Right atrium auricular region (tissue), 2 donors: ENCODE data around the gene KLC3. TPM values are rescaled to one million over a fixed set of nuclear protein-coding genes. Genes with fewer than 3 reads are reported as not detected.

Experiments used
- DNase-seq: peaks from one replicate; pipeline ENCODE4 v3.0.0-alpha.2; 2019; ENCODE audit warnings: low spot score
- H3K27ac ChIP-seq, 2 donors: fragments of 200-600 bp; sonication (generic); 1 replicate in 1 of 2; 2 replicates in 1 of 2; pipeline ENCODE4 v1.5.1; 2016 to 2019
- H3K27me3 ChIP-seq, 2 donors: fragments of 200-600 bp; sonication (generic); one replicate each; pipeline versions ENCODE4 v1.5.1 to v1.6.0; 2017 to 2019
- H3K36me3 ChIP-seq: fragments of 200-600 bp; sonication (generic); one replicate; pipeline ENCODE4 v1.5.1; 2016
- H3K4me1 ChIP-seq, 2 donors: fragments of 200-600 bp; sonication (generic); one replicate each; pipeline versions ENCODE4 v1.5.1 to v1.6.0; 2017 to 2019
- H3K4me3 ChIP-seq, 2 donors: fragments of 200-600 bp; sonication (generic); 1 replicate in 1 of 2; 2 replicates in 1 of 2; pipeline ENCODE4 v1.5.1; 2017 to 2019; ENCODE audit warnings: mild to moderate bottlenecking in 1 of 2, moderate library complexity in 1 of 2
- H3K9me3 ChIP-seq, 2 donors: fragments of 200-600 bp; sonication (generic); one replicate each; pipeline ENCODE4 v1.5.1; 2019
- CTCF ChIP-seq, 2 donors: fragments of 200-600 bp; sonication (generic); IDR thresholded peaks; one replicate each; pipeline ENCODE4 v1.5.1; 2019; ENCODE audit warnings: antibody characterized with exemption in 2 of 2
- total RNA-seq, 2 donors: library from RNA; depleted of rRNA; stranded (reverse); fragments of >200 nt; gene quantifications; one replicate each; pipeline ENCODE4 v1.1.0, GENCODE V29; 2016

KLC3 gene
- total RNA-seq, 2 donors from 2014 or later, result 0.75 TPM; not detected in 1

DNA sequence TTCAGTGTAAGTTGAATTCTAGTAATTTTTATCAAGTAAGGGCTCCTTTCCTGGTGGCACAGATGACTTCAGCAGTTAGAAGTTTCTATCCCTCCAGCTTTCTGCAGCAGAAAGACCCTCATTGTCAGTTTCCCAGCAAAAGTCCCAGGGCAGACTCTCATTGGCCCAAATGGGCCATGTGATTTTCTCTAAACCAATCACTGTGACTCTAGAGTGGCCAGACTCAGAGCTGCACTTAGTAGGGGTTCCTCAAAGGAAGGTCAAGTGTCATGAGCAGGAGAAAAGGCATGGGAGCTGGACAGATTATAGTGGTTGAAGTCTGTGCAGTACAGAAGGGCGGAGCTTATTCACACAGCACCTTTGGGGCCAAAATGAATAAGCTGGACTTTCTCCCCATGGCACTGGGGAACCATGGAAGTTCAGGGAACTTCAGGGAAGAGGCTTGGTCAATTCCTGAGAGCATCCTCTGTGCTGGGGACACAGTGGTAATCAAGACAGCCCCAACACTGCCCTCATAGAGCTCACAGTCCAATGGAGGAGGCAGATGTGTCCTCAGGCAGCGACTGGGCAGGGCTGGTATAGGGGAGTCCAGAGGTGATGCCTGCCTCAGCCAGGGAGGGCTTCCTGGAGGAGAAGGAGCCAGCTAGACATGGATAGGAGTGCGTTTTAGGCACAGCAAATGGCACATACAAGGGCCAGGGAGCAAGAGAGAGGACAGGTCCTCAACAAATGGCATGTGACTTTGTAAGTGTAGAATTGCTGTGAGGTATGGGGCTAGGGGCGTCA, 36.2 kb upstream of the KLC3 start:
- no peaks in the 10 kb centered on the region for H3K27me3 ChIP-seq
- peaks cover 36% of the 10 kb centered on the region for H3K36me3 ChIP-seq
- no peak overlapping the region for H3K27ac ChIP-seq
- DNase-seq, result no peak
- H3K9me3 ChIP-seq, result no peaks in the 10 kb centered on the region
- H3K4me3 ChIP-seq, result no peak overlapping the region
- TF ChIP-seq CTCF (IDR thresholded peaks at IDR 0.05), result no peak
- H3K4me1 ChIP-seq, result no peaks in the 10 kb centered on the region

- H3K4me1 ChIP-seq, result no peaks in the 10 kb centered on the region
- H3K27me3 ChIP-seq, result no peaks in the 10 kb centered on the region
- no peak overlapping the region for H3K27ac ChIP-seq
- TF ChIP-seq CTCF (IDR thresholded peaks at IDR 0.05), result no peak
- peaks cover 34% of the 10 kb centered on the region for H3K36me3 ChIP-seq
- DNase-seq, result no peak
- H3K4me3 ChIP-seq, result no peak overlapping the region
- no peaks in the 10 kb centered on the region for H3K9me3 ChIP-seq
Observed at GRCh38 chr19:45305007-45305406, 35.5 kb upstream of the KLC3 start.

DNA sequence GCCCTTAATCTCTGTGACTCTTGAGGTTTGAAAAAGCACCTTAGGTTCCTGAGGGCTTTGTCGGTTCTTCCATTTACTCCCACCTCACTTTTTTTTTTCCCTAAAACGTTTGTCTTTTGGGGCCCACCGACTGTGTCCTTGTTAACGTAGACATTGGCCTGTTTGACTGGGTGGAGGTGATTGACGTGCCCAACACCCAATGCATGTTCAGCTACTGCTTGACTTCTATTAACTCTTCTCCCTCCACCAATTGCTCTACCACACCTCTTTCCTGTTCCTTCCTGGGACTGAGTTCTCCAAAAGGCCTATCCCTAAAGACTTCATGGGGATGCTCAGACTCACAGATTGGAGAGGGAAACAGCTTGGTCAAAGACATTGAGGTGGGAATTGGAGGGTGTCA, 35.1 kb upstream of the KLC3 start:
- no peak for TF ChIP-seq CTCF (IDR thresholded peaks at IDR 0.05)
- no peaks in the 10 kb centered on the region for H3K27me3 ChIP-seq
- H3K4me3 ChIP-seq, result no peak overlapping the region
- no peaks in the 10 kb centered on the region for H3K4me1 ChIP-seq
- no peak overlapping the region for H3K27ac ChIP-seq
- H3K36me3 ChIP-seq, result peaks cover 34% of the 10 kb centered on the region
- no peaks in the 10 kb centered on the region for H3K9me3 ChIP-seq
- no peak for DNase-seq

DNA sequence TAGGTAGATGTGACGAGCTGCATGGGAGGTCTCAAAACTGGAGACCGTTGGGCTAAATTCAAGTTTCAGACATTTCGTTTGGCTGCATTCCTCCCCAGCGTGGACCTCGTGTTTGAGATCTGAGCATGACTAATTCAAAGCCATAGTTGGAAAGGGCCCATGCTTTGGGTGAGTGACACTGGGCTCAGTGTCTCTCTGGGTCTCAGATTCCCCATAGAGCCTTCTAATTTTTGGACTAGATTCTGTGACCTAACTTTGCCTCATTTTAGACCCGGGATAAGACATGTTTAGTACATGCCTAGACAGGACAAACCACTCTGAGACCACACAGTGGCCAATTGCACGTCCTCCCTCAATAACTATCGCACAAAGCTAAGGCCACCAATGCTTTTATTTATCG, 34.5 kb upstream of the KLC3 start:
- Histone ChIP-seq H3K9me3 (no peaks in the 10 kb centered on the region), H3K4me1 (no peaks in the 10 kb centered on the region), H3K4me3 (no peak overlapping the region), H3K27ac (no peak overlapping the region), H3K36me3 (peaks cover 35% of the 10 kb centered on the region), H3K27me3 (no peaks in the 10 kb centered on the region)
- TF ChIP-seq CTCF (IDR thresholded peaks at IDR 0.05), result no peak
- DNase-seq, result no peak

DNA sequence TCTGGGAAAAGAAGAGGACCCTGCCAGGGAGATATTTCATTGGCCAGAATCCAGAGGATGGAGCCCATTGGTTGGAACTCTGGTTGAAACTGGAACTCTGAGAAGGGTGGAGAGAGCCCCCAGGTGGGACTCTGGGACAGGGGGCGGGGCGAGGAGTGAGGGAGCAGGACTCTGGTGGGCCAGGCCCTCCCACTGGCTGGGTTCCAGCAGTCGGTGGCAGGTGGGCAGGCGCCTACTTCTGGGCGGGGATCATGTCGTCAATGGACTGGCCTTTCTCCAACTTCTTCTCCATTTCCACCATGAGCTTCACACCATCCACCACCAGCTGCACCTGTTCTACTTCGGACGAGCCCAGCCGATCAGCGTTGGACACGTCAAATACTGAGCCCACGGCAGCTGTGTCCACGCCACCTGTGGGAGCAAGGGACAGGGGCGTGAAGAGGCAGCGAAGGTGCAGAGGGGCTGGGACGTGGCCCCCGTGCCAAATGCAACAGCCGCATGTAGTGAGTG, 34.0 kb upstream of the KLC3 start:
- H3K27me3 ChIP-seq, result no peaks in the 10 kb centered on the region

More for the DNA sequence above, 34.0 kb upstream of the KLC3 start:
- no peak for DNase-seq
- H3K36me3 ChIP-seq, result peaks cover 40% of the 10 kb centered on the region
- H3K4me3 ChIP-seq, result no peak overlapping the region
- H3K4me1 ChIP-seq, result peaks cover 0 to 4% of the 10 kb centered on the region in 2 donors
- H3K9me3 ChIP-seq, result no peaks in the 10 kb centered on the region
- no peak overlapping the region for H3K27ac ChIP-seq
- no peak for TF ChIP-seq CTCF (IDR thresholded peaks at IDR 0.05)
